ENCODE measurements around the gene KLHL8. TPM values are rescaled to one million over a fixed set of nuclear protein-coding genes. Genes with fewer than 3 reads are reported as not detected.

Gene KLHL8
- total RNA-seq, 1 experiment from 2014 or later = 9.9 TPM

DNA sequence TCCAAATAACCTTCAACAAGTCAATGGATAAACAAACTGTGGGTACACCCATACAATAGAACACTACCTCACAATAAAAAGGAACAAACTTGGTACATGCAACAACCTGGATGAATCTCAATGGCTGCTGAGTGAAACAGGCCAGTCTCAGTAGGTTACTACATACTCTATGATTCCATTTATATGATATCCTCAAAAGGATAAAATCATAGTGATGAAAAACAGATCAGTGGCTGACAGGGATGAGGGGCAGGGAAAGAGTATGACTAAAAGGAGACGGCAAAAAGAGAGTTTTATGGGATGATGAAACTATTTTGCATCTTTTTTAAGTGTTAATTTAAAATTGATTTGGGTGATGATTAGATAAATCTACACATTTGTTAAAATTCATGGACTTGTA is 15.9 kb downstream of the KLHL8 start:
- no peaks in the 10 kb centered on the region for H3K27me3 Mint-ChIP-seq (ENCODE audit: unreplicated experiment)
- no peak overlapping the region for H3K27ac Mint-ChIP-seq (ENCODE audit: unreplicated experiment)
- H3K4me3 Mint-ChIP-seq (ENCODE audit: low read depth, unreplicated experiment) = no peak overlapping the region
- intact Hi-C loops (cut with micrococcal nuclease; ENCODE audit: unreplicated experiment) = no loop called here
- H3K4me1 Mint-ChIP-seq (ENCODE audit: low read depth, unreplicated experiment) = no peaks in the 10 kb centered on the region
- TF ChIP-seq, protein P1, sequence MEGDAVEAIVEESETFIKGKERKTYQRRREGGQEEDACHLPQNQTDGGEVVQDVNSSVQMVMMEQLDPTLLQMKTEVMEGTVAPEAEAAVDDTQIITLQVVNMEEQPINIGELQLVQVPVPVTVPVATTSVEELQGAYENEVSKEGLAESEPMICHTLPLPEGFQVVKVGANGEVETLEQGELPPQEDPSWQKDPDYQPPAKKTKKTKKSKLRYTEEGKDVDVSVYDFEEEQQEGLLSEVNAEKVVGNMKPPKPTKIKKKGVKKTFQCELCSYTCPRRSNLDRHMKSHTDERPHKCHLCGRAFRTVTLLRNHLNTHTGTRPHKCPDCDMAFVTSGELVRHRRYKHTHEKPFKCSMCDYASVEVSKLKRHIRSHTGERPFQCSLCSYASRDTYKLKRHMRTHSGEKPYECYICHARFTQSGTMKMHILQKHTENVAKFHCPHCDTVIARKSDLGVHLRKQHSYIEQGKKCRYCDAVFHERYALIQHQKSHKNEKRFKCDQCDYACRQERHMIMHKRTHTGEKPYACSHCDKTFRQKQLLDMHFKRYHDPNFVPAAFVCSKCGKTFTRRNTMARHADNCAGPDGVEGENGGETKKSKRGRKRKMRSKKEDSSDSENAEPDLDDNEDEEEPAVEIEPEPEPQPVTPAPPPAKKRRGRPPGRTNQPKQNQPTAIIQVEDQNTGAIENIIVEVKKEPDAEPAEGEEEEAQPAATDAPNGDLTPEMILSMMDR (IDR thresholded peaks at IDR 0.05; ENCODE audit: unreplicated experiment) = no peak
- no TSS peak for BruUV-seq (replicated peaks)
- no peaks in the 10 kb centered on the region for H3K9me3 Mint-ChIP-seq (ENCODE audit: low read depth, unreplicated experiment)
- DNase-seq = no peak
- H3K36me3 Mint-ChIP-seq (ENCODE audit: insufficient read depth, unreplicated experiment) = no peaks in the 10 kb centered on the region
- CTCF ChIA-PET = no interaction called here

DNA sequence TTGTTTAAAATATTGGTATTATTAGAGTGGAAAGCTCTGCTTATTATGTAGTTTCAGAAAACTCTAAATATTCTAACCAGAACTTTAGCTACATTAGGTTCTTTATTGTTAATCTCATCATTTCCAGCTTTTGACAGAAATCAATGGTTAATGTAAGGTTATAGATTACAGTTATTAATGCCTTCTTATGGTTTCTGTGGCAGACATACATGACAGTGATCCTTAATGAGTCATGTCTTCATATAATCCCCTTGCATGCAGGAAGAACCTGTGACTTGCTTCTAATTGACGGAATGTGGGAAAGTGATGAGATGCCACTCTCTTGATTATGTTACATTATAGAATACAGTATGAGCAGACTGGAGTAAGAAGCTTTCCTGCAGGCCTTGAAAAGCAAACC is 23.5 kb downstream of the KLHL8 start:
- CTCF ChIA-PET = no interaction called here
- no peak overlapping the region for H3K4me3 Mint-ChIP-seq (ENCODE audit: low read depth, unreplicated experiment)
- no peak for DNase-seq
- TF ChIP-seq, protein P1 (IDR thresholded peaks at IDR 0.05; ENCODE audit: unreplicated experiment) = no peak
- no peaks in the 10 kb centered on the region for H3K4me1 Mint-ChIP-seq (ENCODE audit: low read depth, unreplicated experiment)
- no peaks in the 10 kb centered on the region for H3K27me3 Mint-ChIP-seq (ENCODE audit: unreplicated experiment)
- BruUV-seq (replicated peaks) = no TSS peak
- intact Hi-C loops (cut with micrococcal nuclease; ENCODE audit: unreplicated experiment) = no loop called here
- H3K36me3 Mint-ChIP-seq (ENCODE audit: insufficient read depth, unreplicated experiment) = no peaks in the 10 kb centered on the region
- no peaks in the 10 kb centered on the region for H3K9me3 Mint-ChIP-seq (ENCODE audit: low read depth, unreplicated experiment)
- no peak overlapping the region for H3K27ac Mint-ChIP-seq (ENCODE audit: unreplicated experiment)

DNA sequence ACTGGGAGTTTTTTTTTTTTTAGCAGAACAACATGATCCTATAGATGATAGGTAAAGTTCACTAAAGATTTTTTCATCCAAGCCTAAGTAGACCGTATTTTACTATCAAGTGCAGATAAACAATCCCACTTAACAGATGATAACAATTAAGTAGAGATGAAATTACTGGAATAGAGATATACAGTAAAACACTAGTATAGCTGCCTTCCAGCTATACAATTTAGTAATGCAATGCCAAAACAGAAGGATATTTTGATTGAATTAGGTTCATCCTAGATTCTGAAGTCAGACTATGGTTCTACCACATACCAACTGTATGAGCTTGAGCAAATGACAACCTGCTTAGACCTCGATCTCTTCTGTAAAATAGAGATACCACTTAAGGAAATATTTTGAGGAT is 24.3 kb downstream of the KLHL8 start:
- Mint-ChIP-seq H3K27me3 (ENCODE audit: unreplicated experiment) (no peaks in the 10 kb centered on the region), H3K9me3 (ENCODE audit: low read depth, unreplicated experiment) (no peaks in the 10 kb centered on the region), H3K27ac (ENCODE audit: unreplicated experiment) (no peak overlapping the region), H3K4me3 (ENCODE audit: low read depth, unreplicated experiment) (no peak overlapping the region), H3K36me3 (ENCODE audit: insufficient read depth, unreplicated experiment) (no peaks in the 10 kb centered on the region), H3K4me1 (ENCODE audit: low read depth, unreplicated experiment) (no peaks in the 10 kb centered on the region)
- TF ChIP-seq, protein P1 (IDR thresholded peaks at IDR 0.05; ENCODE audit: unreplicated experiment) = no peak
- no TSS peak for BruUV-seq (replicated peaks)
- intact Hi-C loops (cut with micrococcal nuclease; ENCODE audit: unreplicated experiment) = no loop called here
- DNase-seq = no peak
- CTCF ChIA-PET = no interaction called here

DNA sequence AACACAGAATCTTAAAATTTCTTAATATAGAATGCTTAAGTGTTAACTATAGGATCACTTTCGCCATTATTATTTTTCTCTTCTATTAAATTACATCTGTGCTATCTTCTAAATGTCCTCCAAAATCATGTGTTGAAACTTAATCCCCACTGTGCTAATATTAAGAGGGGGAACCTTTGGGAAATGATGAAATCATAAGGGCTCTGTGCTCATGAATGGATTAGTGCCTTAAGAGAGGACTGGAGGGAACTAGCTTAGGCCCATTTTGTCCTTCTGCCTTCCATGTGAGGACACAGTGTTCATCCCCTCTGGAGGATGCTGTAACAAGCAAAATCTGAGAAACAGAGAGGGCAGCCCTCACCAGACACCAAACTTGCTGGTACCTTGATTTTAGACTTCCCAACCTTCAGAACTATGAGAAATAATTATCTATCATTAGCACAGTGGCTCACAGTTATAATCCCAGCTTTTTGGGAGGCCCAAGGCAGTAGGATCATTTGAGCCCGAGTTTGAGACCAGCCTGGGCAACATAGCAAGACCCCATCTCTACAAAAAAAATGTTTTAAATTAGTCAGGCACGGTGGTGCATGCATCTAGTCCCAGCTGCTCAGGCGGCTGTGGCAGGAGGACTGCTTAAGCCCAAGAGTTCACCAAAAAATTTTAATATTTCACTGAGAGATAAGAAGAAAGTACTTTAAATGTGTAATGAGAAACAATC is 26.3 kb downstream of the KLHL8 start:
- Mint-ChIP-seq H3K4me1 (ENCODE audit: low read depth, unreplicated experiment) (no peaks in the 10 kb centered on the region), H3K4me3 (ENCODE audit: low read depth, unreplicated experiment) (no peak overlapping the region), H3K36me3 (ENCODE audit: insufficient read depth, unreplicated experiment) (no peaks in the 10 kb centered on the region), H3K9me3 (ENCODE audit: low read depth, unreplicated experiment) (no peaks in the 10 kb centered on the region), H3K27me3 (ENCODE audit: unreplicated experiment) (no peaks in the 10 kb centered on the region), H3K27ac (ENCODE audit: unreplicated experiment) (no peak overlapping the region)
- DNase-seq = no peak
- CTCF ChIA-PET = no interaction called here
- TF ChIP-seq, protein P1 (IDR thresholded peaks at IDR 0.05; ENCODE audit: unreplicated experiment) = no peak
- no TSS peak for BruUV-seq (replicated peaks)
- intact Hi-C loops (cut with micrococcal nuclease; ENCODE audit: unreplicated experiment) = no loop called here

All from Calu3 (cell line).